Measurements from ENCODE around the gene ACTR3. TPM values are rescaled to one million over a fixed set of nuclear protein-coding genes. Genes with fewer than 3 reads are reported as not detected.

Gene ACTR3
- total and polyA plus RNA-seq, 2 of the 4 experiments (the other 2 are of a cell fraction): 246 to 307 TPM

DNA sequence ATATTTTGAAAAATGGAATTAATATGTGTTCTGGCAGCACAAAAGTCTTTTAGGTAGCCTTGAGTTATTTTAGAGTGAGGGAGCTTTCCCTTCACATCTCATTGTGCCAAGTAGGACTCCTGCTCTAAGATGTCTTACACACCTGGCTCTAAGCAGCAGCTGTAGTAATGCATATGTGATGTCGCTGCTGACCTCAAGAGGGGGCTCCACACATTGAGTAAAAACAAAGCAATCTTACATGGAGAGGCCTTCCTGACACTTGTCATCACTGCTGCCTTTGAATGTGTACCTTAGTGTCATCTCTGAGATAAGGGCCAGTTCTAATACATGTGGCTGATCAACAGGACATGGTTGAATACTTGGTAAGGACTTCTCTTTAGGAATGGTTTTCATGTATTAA lies 75.8 kb downstream of the ACTR3 start:
- H4K8ac ChIP-seq (ENCODE audit: low read depth in 2 of 2, low read length in 2 of 2): no peak overlapping the region
- no peak overlapping the region for H3K18ac ChIP-seq (ENCODE audit: low read depth, low read length)
- no peak overlapping the region for H2BK20ac ChIP-seq (ENCODE audit: low read depth, low read length)
- H3K23ac ChIP-seq (ENCODE audit: low read depth, low read length): no peak overlapping the region
- peaks cover 17% of the 10 kb centered on the region; the same call in 1 of the 2 replicates for H4K20me1 ChIP-seq (ENCODE audit: insufficient read depth, low read length)
- H4K91ac ChIP-seq (ENCODE audit: insufficient read depth, low read depth, low read length): no peak overlapping the region
- no peak overlapping the region for H4K5ac ChIP-seq (ENCODE audit: low read depth, low read length)
- no peaks in the 10 kb centered on the region for H3K9me3 ChIP-seq (ENCODE audit: control insufficient read depth, insufficient read depth, low read length)
- H3K9ac ChIP-seq (ENCODE audit: low read depth, low read length): no peak overlapping the region
- no peak overlapping the region for H3K4ac ChIP-seq (ENCODE audit: low read depth, low read length)
- H2AK9ac ChIP-seq (replicated peaks; ENCODE audit: low read depth, low read length, poor library complexity): no peak overlapping the region
- POLR2A ChIA-PET (ENCODE audit: unreplicated experiment): no interaction called here
- intact Hi-C loops (cut with micrococcal nuclease) (no loop called here), in situ Hi-C loops (cut with MboI; ENCODE audit: low sequenced_read_pairs) (no loop called here), dilution Hi-C loops (cut with HindIII; ENCODE audit: low sequenced_read_pairs, unreplicated experiment) (no loop called here)
- no peaks in the 10 kb centered on the region for H3K27me3 ChIP-seq (ENCODE audit: control insufficient read depth, insufficient read depth, low read length)
- TF ChIP-seq, protein P1, sequence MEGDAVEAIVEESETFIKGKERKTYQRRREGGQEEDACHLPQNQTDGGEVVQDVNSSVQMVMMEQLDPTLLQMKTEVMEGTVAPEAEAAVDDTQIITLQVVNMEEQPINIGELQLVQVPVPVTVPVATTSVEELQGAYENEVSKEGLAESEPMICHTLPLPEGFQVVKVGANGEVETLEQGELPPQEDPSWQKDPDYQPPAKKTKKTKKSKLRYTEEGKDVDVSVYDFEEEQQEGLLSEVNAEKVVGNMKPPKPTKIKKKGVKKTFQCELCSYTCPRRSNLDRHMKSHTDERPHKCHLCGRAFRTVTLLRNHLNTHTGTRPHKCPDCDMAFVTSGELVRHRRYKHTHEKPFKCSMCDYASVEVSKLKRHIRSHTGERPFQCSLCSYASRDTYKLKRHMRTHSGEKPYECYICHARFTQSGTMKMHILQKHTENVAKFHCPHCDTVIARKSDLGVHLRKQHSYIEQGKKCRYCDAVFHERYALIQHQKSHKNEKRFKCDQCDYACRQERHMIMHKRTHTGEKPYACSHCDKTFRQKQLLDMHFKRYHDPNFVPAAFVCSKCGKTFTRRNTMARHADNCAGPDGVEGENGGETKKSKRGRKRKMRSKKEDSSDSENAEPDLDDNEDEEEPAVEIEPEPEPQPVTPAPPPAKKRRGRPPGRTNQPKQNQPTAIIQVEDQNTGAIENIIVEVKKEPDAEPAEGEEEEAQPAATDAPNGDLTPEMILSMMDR (conservative IDR thresholded peaks at IDR 0.05; ENCODE audit: low read depth, low read length): peak; percentile 37
- TF ChIP-seq RCOR1 (IDR thresholded peaks at IDR 0.05; ENCODE audit: insufficient replicate concordance, low read length) (no peak), CHD1 (IDR thresholded peaks at IDR 0.05; ENCODE audit: low read depth, low read length) (no peak), RAD21 (IDR thresholded peaks at IDR 0.05; ENCODE audit: low read length) (peak; percentile 27; the same call in 1 of the 2 replicates), MAFK (IDR thresholded peaks at IDR 0.05; ENCODE audit: low read depth, low read length) (no peak), FOS (IDR thresholded peaks at IDR 0.05; ENCODE audit: low read depth, low read length) (no peak), MXI1 (IDR thresholded peaks at IDR 0.05; ENCODE audit: borderline replicate concordance, low read depth, low read length) (no peak), SMC3 (IDR thresholded peaks at IDR 0.05; ENCODE audit: low read depth, low read length) (no peak)
- TF ChIP-seq, protein P2, sequence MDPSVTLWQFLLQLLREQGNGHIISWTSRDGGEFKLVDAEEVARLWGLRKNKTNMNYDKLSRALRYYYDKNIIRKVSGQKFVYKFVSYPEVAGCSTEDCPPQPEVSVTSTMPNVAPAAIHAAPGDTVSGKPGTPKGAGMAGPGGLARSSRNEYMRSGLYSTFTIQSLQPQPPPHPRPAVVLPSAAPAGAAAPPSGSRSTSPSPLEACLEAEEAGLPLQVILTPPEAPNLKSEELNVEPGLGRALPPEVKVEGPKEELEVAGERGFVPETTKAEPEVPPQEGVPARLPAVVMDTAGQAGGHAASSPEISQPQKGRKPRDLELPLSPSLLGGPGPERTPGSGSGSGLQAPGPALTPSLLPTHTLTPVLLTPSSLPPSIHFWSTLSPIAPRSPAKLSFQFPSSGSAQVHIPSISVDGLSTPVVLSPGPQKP (IDR thresholded peaks at IDR 0.05; ENCODE audit: borderline replicate concordance, low read depth, low read length): no peak
- WGBS, 2 experiments (ENCODE audit: extremely low coverage in 2 of 2, insufficient read length in 1 of 2): 20% methylated on average over 1 of the region's 1 CpG; no CpG with 5 or more reads in 1 of the 2 experiments
- H3K14ac ChIP-seq (replicated peaks; ENCODE audit: low read depth, low read length): no peak overlapping the region
- no peak overlapping the region for H3K56ac ChIP-seq (ENCODE audit: extremely low read depth, insufficient read depth, low read length)
- H2BK5ac ChIP-seq (ENCODE audit: low read depth, low read length, poor library complexity, severe bottlenecking): no peak overlapping the region
- no TSS peak for BruUV-seq (replicated peaks)
- H3K4me2 ChIP-seq (ENCODE audit: low read depth, low read length): no peak overlapping the region
- ATAC-seq (ENCODE audit: low read depth): no peak
- no peak overlapping the region for H2AK5ac ChIP-seq (ENCODE audit: low read depth, low read length)
- CTCF ChIA-PET: interaction anchor here (0.7 to 1.3 kb wide), 2 partner anchors 14 to 19 kb away, joined by 3 read pairs; no protein-coding TSS in a partner anchor
- H3K4me1 ChIP-seq (ENCODE audit: control insufficient read depth, insufficient read depth, low read length): peaks cover 8% of the 10 kb centered on the region
- peak; percentile 44 for DNase-seq
- H2BK15ac ChIP-seq (ENCODE audit: low read depth, low read length): no peak overlapping the region
- H3K9me1 ChIP-seq (ENCODE audit: insufficient read depth, low read length): peaks cover 7% of the 10 kb centered on the region; the same call in 1 of the 2 replicates
- no peak overlapping the region for H3K27ac ChIP-seq (ENCODE audit: insufficient read depth, low read length)
- peaks cover 8% of the 10 kb centered on the region for H3K36me3 ChIP-seq (ENCODE audit: control insufficient read depth, insufficient read depth, low read length)
- H2AFZ ChIP-seq (replicated peaks; ENCODE audit: low read length, poor library complexity): no peak overlapping the region
- no peak overlapping the region for H3K4me3 ChIP-seq (ENCODE audit: insufficient read depth, low read depth, low read length)
- H3K79me1 ChIP-seq (ENCODE audit: low read depth in 1 of 2, low read length in 2 of 2): peaks cover 5 to 41% of the 10 kb centered on the region in 2 experiments; a peak in 3 of 4 replicates
- no peak overlapping the region for H2BK120ac ChIP-seq (ENCODE audit: low read depth, low read length)
